CD4-positive, alpha-beta T cell (primary cell): ENCODE measurements around the gene SAMD4A. TPM values are rescaled to one million over a fixed set of nuclear protein-coding genes. Genes with fewer than 3 reads are reported as not detected.

Source experiments
- ATAC-seq: fragments of 200-7000 bp; cut with Tn5 transposase; one replicate; pipeline ENCODE4 v1.10.0; 2022; ENCODE audit warnings: mild to moderate bottlenecking; ENCODE audit not compliant: poor library complexity
- CTCF ChIA-PET: fragments of 350-600 bp; sonication (Branson Sonifier 250); formaldehyde crosslinking; loops from one replicate; lab custom pipeline; 2021; ENCODE audit warnings: antibody characterized with exemption, inconsistent platforms; lab: Charles Lee
- POLR2A ChIA-PET: fragments of 350-600 bp; sonication (Branson Sonifier 250); formaldehyde crosslinking; loops from one replicate; lab custom pipeline; 2021; ENCODE audit warnings: antibody characterized with exemption, inconsistent platforms; lab: Charles Lee
- DNase-seq, 14 experiments: peaks; one replicate each; pipeline ENCODE4 v3.0.0-alpha.2; 2013 to 2020; ENCODE audit warnings: mixed read lengths in 2 of 14
- H3K27ac ChIP-seq, 2 donors: one replicate each; pipeline versions ENCODE4 v1.5.1 to v1.7.0; 2013; ENCODE audit warnings: low read length in 2 of 2, low read depth in 1 of 2, mild to moderate bottlenecking in 1 of 2
- H3K27me3 ChIP-seq, 2 experiments: 1 replicate in 1 of 2; 2 replicates in 1 of 2; pipeline versions ENCODE4 v1.6.1 to v1.7.0; 2013; ENCODE audit warnings: low read length in 2 of 2, control low read depth in 1 of 2, mild to moderate bottlenecking in 1 of 2, moderate library complexity in 1 of 2; ENCODE audit not compliant: insufficient read depth in 2 of 2, control insufficient read depth in 1 of 2
- H3K36me3 ChIP-seq: one replicate; pipeline ENCODE4 v1.6.1; 2013; ENCODE audit warnings: low read length, control low read depth; ENCODE audit not compliant: insufficient read depth
- H3K4me1 ChIP-seq: one replicate; pipeline ENCODE4 v1.6.1; 2013; ENCODE audit warnings: low read length, control low read depth; ENCODE audit not compliant: insufficient read depth
- H3K4me3 ChIP-seq: one replicate; pipeline ENCODE4 v1.5.1; 2013; ENCODE audit warnings: mild to moderate bottlenecking, low read length, moderate library complexity
- H3K9me3 ChIP-seq, 2 experiments: 1 replicate in 1 of 2; 2 replicates in 1 of 2; pipeline versions ENCODE4 v1.6.1 to v1.7.0; 2013; ENCODE audit warnings: low read length in 2 of 2, mild to moderate bottlenecking in 2 of 2, control low read depth in 1 of 2, moderate library complexity in 1 of 2; ENCODE audit not compliant: control insufficient read depth in 1 of 2, insufficient read depth in 1 of 2
- H3K27ac Mint-ChIP-seq: one replicate; pipeline ENCODE4 v1.8.0; 2020; ENCODE audit warnings: mixed read lengths
- H3K27me3 Mint-ChIP-seq: one replicate; pipeline ENCODE4 v1.8.0; 2021; ENCODE audit warnings: mixed read lengths
- H3K36me3 Mint-ChIP-seq: one replicate; pipeline ENCODE4 v1.8.0; 2021; ENCODE audit warnings: low read depth, mixed read lengths
- H3K4me1 Mint-ChIP-seq: one replicate; pipeline ENCODE4 v1.8.0; 2021; ENCODE audit warnings: low read depth, mixed read lengths
- H3K4me3 Mint-ChIP-seq: one replicate; pipeline ENCODE4 v1.8.0; 2020; ENCODE audit warnings: mild to moderate bottlenecking, mixed read lengths
- H3K9me3 Mint-ChIP-seq: one replicate; pipeline ENCODE4 v1.8.0; 2020; ENCODE audit warnings: mixed read lengths
- CTCF ChIP-seq: fragments of 200-600 bp; IDR thresholded peaks from one replicate; pipeline ENCODE4 v1.8.0; 2022; ENCODE audit warnings: antibody characterized with exemption, mild to moderate bottlenecking
- intact Hi-C, 2 experiments: fragments of 100-400 bp; cut with DNase I in 1 of 2; cut with micrococcal nuclease in 1 of 2; formaldehyde crosslinking; loops; one replicate each; pipeline versions ENCODE4 v1.15.1 to v1.9.0; 2023 to 2025; cut with DNase I, micrococcal nuclease
- total RNA-seq, 174 experiments: library from RNA in 2 of 174; stranded (reverse) in 2 of 174; gene quantifications; one replicate each; pipeline ENCODE4 v1.2.3 and lab custom pipeline; 2021 to 2026

SAMD4A gene
- total RNA-seq, 2 experiments from 2014 or later, result 1.9 to 2.3 TPM

GRCh38 chr14:54785136-54785777, 218.3 kb downstream of the SAMD4A start:
- POLR2A ChIA-PET, result no interaction called here
- DNase-seq, result no peak

DNA sequence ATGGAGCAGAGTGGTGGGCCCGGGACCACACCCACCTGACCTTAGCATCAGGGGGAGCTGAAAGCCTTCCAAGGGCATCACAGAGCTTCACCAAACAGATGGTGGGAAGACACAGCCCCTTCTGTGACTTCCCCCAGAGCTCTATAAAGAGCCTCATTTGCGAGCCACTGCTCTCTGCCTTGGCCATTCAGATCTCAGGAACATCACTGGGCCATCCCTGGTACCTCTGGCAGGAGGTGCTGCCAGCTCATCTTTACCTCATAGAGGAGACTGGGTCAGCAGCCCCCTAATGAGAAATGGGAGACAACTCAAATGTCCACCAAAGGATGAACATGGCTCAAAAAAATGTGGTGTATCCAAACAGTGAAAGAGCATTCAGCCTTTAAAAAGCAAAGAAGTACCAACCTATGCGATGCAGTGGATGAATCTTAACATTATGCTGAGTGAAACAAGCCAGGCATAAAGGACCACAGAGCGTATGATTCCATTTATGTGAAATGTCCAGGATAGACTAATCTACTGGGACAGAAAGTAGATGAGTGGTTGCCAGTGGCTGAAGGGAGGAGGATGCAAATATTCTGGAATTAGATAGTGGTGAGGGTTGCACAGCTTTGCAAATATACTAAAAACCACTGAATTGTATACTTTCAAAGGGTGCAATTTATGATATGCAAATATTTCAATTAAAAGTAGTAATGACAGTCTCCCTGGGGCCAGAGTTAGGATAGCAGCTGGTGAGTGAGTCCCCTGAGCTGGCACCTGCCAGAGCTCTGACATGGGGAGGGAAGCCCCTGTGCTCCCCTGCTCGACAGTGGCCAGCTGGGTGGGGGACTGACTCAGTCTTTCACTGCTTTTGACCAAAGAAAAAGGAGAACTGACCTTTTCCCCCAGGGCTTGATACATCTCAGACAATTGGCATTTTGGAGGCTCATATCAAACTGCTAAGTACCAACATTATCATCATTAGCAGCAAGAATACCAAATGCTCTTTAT, 219.1 kb downstream of the SAMD4A start:
- no peak overlapping the region for H3K27ac Mint-ChIP-seq
- Histone ChIP-seq H3K27me3 (no peaks in the 10 kb centered on the region), H3K36me3 (no peaks in the 10 kb centered on the region), H3K4me1 (no peaks in the 10 kb centered on the region), H3K27ac (no peak overlapping the region), H3K4me3 (no peak overlapping the region), H3K9me3 (no peaks in the 10 kb centered on the region)
- intact Hi-C loops, result no loop called here
- TF ChIP-seq CTCF, result no peak
- H3K9me3 Mint-ChIP-seq, result no peaks in the 10 kb centered on the region
- no peaks in the 10 kb centered on the region for H3K27me3 Mint-ChIP-seq
- POLR2A ChIA-PET, result no interaction called here
- no peak for DNase-seq
- no peak overlapping the region for H3K4me3 Mint-ChIP-seq
- no peaks in the 10 kb centered on the region for H3K36me3 Mint-ChIP-seq
- CTCF ChIA-PET, result interaction anchor here (0.7 to 2.4 kb wide), 3 partner anchors 12 to 250 kb away, joined by 3 to 19 read pairs (median 3); no protein-coding TSS in a partner anchor
- no peak for ATAC-seq
- H3K4me1 Mint-ChIP-seq, result no peaks in the 10 kb centered on the region

More at GRCh38 chr14:54785136-54785777, 218.3 kb downstream of the SAMD4A start:
- H3K36me3 Mint-ChIP-seq, result no peaks in the 10 kb centered on the region
- H3K27me3 Mint-ChIP-seq, result no peaks in the 10 kb centered on the region
- H3K36me3 ChIP-seq, result no peaks in the 10 kb centered on the region
- H3K4me3 ChIP-seq, result no peak overlapping the region
- H3K27ac Mint-ChIP-seq, result no peak overlapping the region
- no peaks in the 10 kb centered on the region for H3K9me3 ChIP-seq
- H3K4me3 Mint-ChIP-seq, result no peak overlapping the region
- no peaks in the 10 kb centered on the region for H3K9me3 Mint-ChIP-seq
- intact Hi-C loops, result no loop called here
- H3K4me1 ChIP-seq, result no peaks in the 10 kb centered on the region
- no peak overlapping the region for H3K27ac ChIP-seq
- CTCF ChIA-PET, result interaction anchor here (1.4 to 2.4 kb wide), 2 partner anchors 12 to 21 kb away, joined by 3 to 19 read pairs; no protein-coding TSS in a partner anchor
- H3K4me1 Mint-ChIP-seq, result no peaks in the 10 kb centered on the region
- ATAC-seq, result no peak
- no peak for TF ChIP-seq CTCF
- H3K27me3 ChIP-seq, result no peaks in the 10 kb centered on the region

GRCh38 chr14:54786838-54787237, 219.9 kb downstream of the SAMD4A start:
- DNase-seq, result no peak
- Histone ChIP-seq H3K36me3 (no peaks in the 10 kb centered on the region), H3K27me3 (no peaks in the 10 kb centered on the region), H3K4me1 (no peaks in the 10 kb centered on the region), H3K27ac (no peak overlapping the region), H3K9me3 (no peaks in the 10 kb centered on the region), H3K4me3 (no peak overlapping the region)
- TF ChIP-seq CTCF, result no peak
- POLR2A ChIA-PET, result no interaction called here
- Mint-ChIP-seq H3K9me3 (no peaks in the 10 kb centered on the region), H3K4me3 (no peak overlapping the region), H3K4me1 (no peaks in the 10 kb centered on the region), H3K27ac (no peak overlapping the region), H3K27me3 (no peaks in the 10 kb centered on the region), H3K36me3 (no peaks in the 10 kb centered on the region)
- intact Hi-C loops, result no loop called here
- CTCF ChIA-PET, result interaction anchor here (0.7 to 2.4 kb wide), 2 partner anchors 13 to 251 kb away, joined by 3 to 19 read pairs; no protein-coding TSS in a partner anchor
- ATAC-seq, result no peak
